GM12875 (cell line): ENCODE data around the gene GRIPAP1.

Experiments used
- H3K4me3 ChIP-seq: one replicate; pipeline ENCODE4 v1.5.1; 2011; ENCODE audit warnings: low read depth, low read length, control low read depth
- CTCF ChIP-seq: IDR thresholded peaks from 2 replicates; pipeline ENCODE4 v1.5.1; 2011; ENCODE audit warnings: low read depth, mild to moderate bottlenecking, control low read depth, inconsistent platforms, low read length, moderate library complexity, borderline replicate concordance; ENCODE audit not compliant: insufficient read depth

GRIPAP1 gene

GRCh38 chrX:48935301-48935670 is 66.8 kb downstream of the GRIPAP1 start:
- no peak for TF ChIP-seq CTCF
- no peak overlapping the region for H3K4me3 ChIP-seq

- TF ChIP-seq CTCF = no peak
Observed at GRCh38 chrX:48934581-48935300, 67.3 kb downstream of the GRIPAP1 start.

GRCh38 chrX:48933757-48934156 is 68.3 kb downstream of the GRIPAP1 start:
- TF ChIP-seq CTCF = no peak
- H3K4me3 ChIP-seq = no peak overlapping the region

More at GRCh38 chrX:48934581-48935300, 67.3 kb downstream of the GRIPAP1 start:
- no peak overlapping the region for H3K4me3 ChIP-seq

- H3K4me3 ChIP-seq = no peak overlapping the region
- TF ChIP-seq CTCF = no peak
Observed at GRCh38 chrX:48927736-48928382, 74.2 kb downstream of the GRIPAP1 start.

- TF ChIP-seq CTCF = no peak
- no peak overlapping the region for H3K4me3 ChIP-seq
Observed at GRCh38 chrX:48927123-48927522, 74.9 kb downstream of the GRIPAP1 start.

- H3K4me3 ChIP-seq = no peak overlapping the region
- TF ChIP-seq CTCF = no peak
Observed at GRCh38 chrX:48924270-48924669, 77.8 kb downstream of the GRIPAP1 start.

- TF ChIP-seq CTCF = no peak
- no peak overlapping the region for H3K4me3 ChIP-seq
Observed at GRCh38 chrX:48923771-48924170, 78.3 kb downstream of the GRIPAP1 start.
